ENCODE results near the gene SDK1.

GRCh38 chr7:4099651-4100050 lies 798.6 kb downstream of the SDK1 start:
- TF ChIP-seq CTCF (IDR thresholded peaks at IDR 0.05) (no peak), POLR2A (IDR thresholded peaks at IDR 0.05) (no peak)
